Colonic mucosa (tissue), 4 donors: Measurements from ENCODE around the gene ZDHHC11B. TPM values are rescaled to one million over a fixed set of nuclear protein-coding genes. Genes with fewer than 3 reads are reported as not detected.
"Not testable (repeated sequence)": the region's sequence is repeated elsewhere in the genome, so short reads cannot be mapped to it uniquely, and the experiment has no call there.

Experiments
- DNase-seq: peaks from one replicate; pipeline ENCODE4 v3.0.0-alpha.2; 2020
- H3K27ac ChIP-seq: fragments of 200-600 bp; one replicate; pipeline ENCODE4 v1.8.0; 2021
- H3K27me3 ChIP-seq: fragments of 200-600 bp; one replicate; pipeline ENCODE4 v1.8.0; 2021
- H3K36me3 ChIP-seq: fragments of 200-600 bp; one replicate; pipeline ENCODE4 v1.8.0; 2021
- H3K4me1 ChIP-seq: fragments of 200-600 bp; one replicate; pipeline ENCODE4 v1.8.0; 2021; ENCODE audit warnings: mild to moderate bottlenecking
- H3K4me3 ChIP-seq: fragments of 200-600 bp; one replicate; pipeline ENCODE4 v1.8.0; 2021
- H3K9ac ChIP-seq, 2 donors: one replicate each; pipeline ENCODE4 v1.7.0; 2013; ENCODE audit warnings: control low read depth in 2 of 2, low read depth in 2 of 2, low read length in 2 of 2
- H3K9me3 ChIP-seq: fragments of 200-600 bp; one replicate; pipeline ENCODE4 v1.8.0; 2021
- intact Hi-C: fragments of 100-400 bp; cut with DNase I; formaldehyde crosslinking; loops from one replicate; pipeline ENCODE4 v1.14.1; 2022
- total RNA-seq, 2 donors: library from RNA; stranded (reverse); fragmentation: NEBNext Ultra II Directional in 1 of 2; extraction: Animal tissue kit (Norgen Biotek cat#: 25700) in 1 of 2; gene quantifications; one replicate each; pipeline ENCODE4 v1.2.1, GENCODE V29; 2021
- TF ChIP-seq, protein P1 (sequence below): fragments of 200-600 bp; IDR thresholded peaks from one replicate; pipeline ENCODE4 v1.8.0; 2022; ENCODE audit warnings: antibody characterized with exemption, mild to moderate bottlenecking
- donor health status: healthy.
- donor health status: DM: no; HTN: no; CAD: no.
- donor health status: DM: no; HTN: no; CAD: no.

The ZDHHC11B gene
- total RNA-seq, 2 donors from 2014 or later, result 1.4 to 2.4 TPM

DNA sequence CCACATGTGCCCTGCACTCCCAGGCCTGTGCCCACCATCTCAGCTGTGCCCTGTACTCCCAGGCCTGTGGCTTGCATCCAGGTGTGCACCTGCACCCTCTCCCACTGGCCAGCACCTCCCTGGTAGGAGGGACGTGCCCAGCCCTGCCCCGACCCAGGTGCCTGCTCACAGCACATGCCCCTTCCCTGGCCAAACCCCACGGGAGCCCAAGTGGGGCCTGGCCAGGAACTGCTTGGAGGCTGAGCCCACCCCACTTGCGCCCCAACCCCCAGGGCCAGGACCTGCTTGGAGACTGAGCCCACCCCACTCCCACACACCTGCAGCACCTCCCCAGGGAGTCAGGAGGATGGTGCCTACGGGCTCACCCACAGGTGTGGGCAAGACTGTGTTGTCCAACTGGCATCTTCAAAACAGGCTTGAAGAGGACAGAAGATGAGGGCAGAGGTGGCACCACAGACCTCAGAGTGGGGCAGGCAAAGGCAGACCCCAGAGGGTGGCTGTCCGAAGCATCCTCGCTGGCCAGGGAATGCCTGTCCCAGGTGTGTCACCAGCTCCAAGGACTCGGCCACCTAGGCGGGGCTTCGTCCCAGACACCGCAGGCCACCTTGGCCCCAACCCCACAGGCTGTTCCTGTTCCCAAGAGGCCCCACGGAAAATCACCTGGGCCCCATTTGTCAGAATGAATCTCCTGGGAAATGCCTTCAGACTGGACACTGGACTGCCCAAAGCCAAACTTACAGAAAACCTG lies 10.8 kb downstream of the ZDHHC11B start:
- Histone ChIP-seq H3K9ac (no peak overlapping the region), H3K36me3 (no peaks in the 10 kb centered on the region)

DNA sequence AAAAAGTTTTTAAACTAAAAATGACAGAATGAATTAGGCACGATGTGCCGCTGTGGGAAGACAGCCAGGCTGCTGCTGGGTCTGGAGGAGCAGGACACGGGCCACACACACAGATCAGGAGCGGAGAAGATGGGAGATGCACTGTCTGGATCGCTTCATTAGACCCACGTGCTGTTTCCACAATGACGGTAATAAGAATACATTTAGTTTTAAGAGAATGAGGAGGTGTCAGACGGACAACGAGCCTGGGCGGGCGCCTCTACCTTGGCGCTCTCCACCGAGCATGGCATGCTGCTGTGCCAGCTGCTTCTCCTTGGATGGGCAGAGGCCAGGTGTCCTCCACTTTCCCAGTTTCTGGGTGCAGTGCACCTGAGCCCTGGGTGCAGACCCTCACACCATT lies 11.6 kb downstream of the ZDHHC11B start:
- intact Hi-C loops, result not testable (repeated sequence)

More for the DNA sequence above, 10.8 kb downstream of the ZDHHC11B start:
- Histone ChIP-seq H3K4me3 (no peak overlapping the region), H3K27ac (no peak overlapping the region), H3K4me1 (no peaks in the 10 kb centered on the region), H3K27me3 (no peaks in the 10 kb centered on the region), H3K9me3 (no peaks in the 10 kb centered on the region)
- DNase-seq, result no peak
- TF ChIP-seq, protein P1, sequence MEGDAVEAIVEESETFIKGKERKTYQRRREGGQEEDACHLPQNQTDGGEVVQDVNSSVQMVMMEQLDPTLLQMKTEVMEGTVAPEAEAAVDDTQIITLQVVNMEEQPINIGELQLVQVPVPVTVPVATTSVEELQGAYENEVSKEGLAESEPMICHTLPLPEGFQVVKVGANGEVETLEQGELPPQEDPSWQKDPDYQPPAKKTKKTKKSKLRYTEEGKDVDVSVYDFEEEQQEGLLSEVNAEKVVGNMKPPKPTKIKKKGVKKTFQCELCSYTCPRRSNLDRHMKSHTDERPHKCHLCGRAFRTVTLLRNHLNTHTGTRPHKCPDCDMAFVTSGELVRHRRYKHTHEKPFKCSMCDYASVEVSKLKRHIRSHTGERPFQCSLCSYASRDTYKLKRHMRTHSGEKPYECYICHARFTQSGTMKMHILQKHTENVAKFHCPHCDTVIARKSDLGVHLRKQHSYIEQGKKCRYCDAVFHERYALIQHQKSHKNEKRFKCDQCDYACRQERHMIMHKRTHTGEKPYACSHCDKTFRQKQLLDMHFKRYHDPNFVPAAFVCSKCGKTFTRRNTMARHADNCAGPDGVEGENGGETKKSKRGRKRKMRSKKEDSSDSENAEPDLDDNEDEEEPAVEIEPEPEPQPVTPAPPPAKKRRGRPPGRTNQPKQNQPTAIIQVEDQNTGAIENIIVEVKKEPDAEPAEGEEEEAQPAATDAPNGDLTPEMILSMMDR, result no peak
- intact Hi-C loops, result no loop called here

DNA sequence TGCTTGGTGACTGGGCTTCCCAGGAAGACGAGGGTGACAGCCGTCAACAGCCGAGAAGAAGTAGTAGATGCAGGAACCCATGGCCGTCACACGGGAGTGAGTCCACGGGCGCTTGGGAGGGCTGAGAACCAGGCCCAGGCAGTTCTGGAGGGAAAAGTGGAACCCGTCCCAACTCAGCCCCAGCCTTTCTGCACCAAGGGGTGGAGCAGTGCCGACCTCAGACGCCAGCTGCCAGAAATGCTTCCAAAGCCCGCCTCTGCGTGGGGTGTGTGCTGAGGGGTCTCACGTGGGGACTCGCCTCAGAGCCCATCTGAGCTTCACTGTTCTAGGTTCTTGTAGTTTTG lies 12.0 kb downstream of the ZDHHC11B start:
- intact Hi-C loops, H3K27ac ChIP-seq, DNase-seq: not testable (repeated sequence)

More for the DNA sequence above, 11.6 kb downstream of the ZDHHC11B start:
- DNase-seq, H3K27me3 ChIP-seq, H3K4me3 ChIP-seq, H3K4me1 ChIP-seq, H3K9ac ChIP-seq, H3K9me3 ChIP-seq, H3K27ac ChIP-seq, H3K36me3 ChIP-seq: not testable (repeated sequence)

DNA sequence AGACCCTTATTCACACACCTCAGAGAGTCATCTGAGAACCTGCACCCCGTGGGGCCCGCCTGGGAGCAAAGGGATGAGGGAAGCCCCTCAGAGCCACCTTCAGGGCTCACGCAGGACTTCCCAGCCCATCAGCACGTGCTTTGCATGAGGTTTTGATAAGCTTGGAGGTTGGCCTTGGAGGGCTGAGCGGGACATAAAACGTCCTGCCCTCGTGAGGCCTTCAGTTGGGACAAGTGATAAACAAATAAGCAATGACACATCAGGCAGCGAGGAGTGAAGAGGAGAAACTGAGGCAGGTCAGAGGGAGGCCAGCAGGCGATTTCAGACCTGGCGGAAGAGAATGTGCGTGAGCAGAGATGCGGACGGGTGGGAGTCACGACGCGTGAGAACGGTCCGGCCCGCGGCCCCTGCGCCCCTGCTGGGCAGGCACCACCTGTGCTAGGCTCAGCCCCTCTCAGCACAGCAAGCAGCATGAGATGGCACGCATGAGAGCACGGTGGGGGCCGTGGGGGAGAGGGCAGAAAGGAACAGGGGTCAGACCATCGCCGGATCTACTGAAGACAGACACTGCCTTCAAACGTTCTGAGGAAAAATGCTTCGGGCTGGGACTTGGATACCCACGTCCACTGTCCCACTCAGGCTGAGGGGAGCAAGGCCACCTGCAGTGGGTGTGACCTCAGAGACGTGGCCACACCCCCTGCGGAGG lies 12.5 kb downstream of the ZDHHC11B start:
- H3K27ac ChIP-seq, H3K4me1 ChIP-seq, intact Hi-C loops, H3K4me3 ChIP-seq, H3K9me3 ChIP-seq, H3K9ac ChIP-seq, H3K36me3 ChIP-seq, DNase-seq, H3K27me3 ChIP-seq: not testable (repeated sequence)

More for the DNA sequence above, 12.0 kb downstream of the ZDHHC11B start:
- H3K9me3 ChIP-seq, H3K4me1 ChIP-seq, H3K4me3 ChIP-seq, H3K9ac ChIP-seq, H3K36me3 ChIP-seq, H3K27me3 ChIP-seq: not testable (repeated sequence)

DNA sequence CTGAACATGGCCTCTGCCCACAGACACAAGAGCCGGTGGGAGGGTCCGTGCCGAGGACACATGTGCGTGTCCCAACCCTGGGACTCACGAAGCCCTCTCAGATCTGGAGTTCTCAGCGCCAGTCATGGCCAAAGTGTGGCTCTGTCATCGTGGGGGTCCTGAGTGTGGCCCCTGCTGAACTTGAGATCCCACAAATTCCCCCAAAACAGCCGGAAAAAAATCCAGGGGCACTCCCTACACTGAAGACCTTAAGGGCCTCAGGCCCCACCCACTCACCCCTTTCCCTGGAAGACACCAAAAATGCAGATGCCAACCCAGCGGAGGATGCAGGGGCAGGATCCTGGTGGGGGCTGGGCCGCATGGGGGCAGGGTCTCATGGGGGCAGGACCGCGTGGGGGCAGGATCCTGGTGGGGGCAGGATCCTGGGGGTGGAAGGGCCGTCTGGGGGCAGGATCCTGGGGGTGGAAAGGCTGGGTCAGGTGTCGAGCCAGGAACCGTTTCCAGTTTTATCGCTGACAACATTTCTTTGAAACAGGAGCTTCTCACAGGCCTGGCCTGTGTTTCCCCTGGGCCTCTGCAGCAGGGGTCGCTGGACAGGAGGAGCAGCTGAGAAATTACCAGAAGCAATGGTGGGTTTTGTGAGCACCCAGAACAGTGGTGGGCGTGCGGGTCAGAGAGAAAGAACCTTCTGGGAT lies 13.3 kb downstream of the ZDHHC11B start:
- H3K4me3 ChIP-seq, H3K27me3 ChIP-seq, H3K9ac ChIP-seq, H3K36me3 ChIP-seq, intact Hi-C loops, H3K4me1 ChIP-seq, H3K9me3 ChIP-seq, DNase-seq, H3K27ac ChIP-seq: not testable (repeated sequence)

DNA sequence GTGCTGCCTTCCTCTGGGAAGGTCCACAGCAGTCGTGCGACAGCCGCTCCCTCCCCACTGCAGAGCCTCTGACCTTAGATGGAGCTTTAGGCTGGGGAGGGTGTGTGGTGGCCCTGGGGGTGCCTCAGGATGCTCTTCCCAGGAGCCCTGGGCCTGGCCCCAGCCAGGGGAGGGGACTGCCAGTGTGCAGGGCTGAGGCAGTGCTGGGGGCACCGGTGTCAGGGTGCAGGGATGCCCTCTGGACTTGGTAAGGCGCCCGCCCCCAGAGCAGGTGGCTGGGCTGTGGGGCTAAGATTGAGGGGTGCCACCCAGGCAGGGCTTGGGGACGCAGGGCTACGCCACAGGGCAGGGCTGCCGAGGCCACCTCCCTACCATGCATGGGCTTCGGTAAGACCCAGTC lies 13.9 kb downstream of the ZDHHC11B start:
- H3K9me3 ChIP-seq, H3K27me3 ChIP-seq, H3K27ac ChIP-seq, H3K36me3 ChIP-seq, H3K4me1 ChIP-seq, H3K4me3 ChIP-seq, DNase-seq, H3K9ac ChIP-seq, intact Hi-C loops: not testable (repeated sequence)

DNA sequence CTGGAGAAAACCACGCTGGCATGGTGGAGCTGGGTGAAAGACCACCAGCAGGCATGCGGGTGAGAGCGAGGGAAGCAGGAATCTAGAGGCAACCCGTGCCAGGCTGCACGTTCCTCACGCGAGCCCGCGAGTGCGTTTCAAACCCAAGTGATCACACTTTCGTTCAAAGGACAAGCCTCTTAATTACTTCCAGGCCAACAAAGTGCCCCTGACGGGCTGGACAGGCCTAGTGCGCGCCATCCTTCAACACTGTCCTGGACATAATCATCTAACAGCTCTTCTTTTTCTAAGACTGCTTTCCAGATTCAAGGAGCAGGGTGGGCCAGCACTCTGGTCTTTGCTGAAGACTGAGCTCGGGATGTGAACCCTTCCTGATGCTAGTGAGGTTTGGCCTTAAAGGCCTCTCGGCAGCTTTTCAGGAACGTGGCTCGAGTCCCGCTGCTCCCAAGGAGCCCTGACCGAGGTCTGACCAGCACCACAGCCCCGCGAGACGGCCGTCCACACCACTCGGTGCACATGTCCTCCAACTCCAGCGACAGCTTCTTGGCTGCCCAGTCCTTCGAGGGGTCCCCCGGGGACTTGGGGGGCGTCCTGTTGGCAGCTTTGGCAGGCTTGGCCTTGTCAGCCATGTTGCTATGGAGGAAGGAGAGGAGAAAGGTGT lies 14.9 kb downstream of the ZDHHC11B start:
- H3K4me1 ChIP-seq, H3K9me3 ChIP-seq, H3K27ac ChIP-seq, H3K27me3 ChIP-seq, H3K36me3 ChIP-seq, intact Hi-C loops, H3K9ac ChIP-seq, H3K4me3 ChIP-seq: not testable (repeated sequence)
- peak; percentile 16 for DNase-seq

DNA sequence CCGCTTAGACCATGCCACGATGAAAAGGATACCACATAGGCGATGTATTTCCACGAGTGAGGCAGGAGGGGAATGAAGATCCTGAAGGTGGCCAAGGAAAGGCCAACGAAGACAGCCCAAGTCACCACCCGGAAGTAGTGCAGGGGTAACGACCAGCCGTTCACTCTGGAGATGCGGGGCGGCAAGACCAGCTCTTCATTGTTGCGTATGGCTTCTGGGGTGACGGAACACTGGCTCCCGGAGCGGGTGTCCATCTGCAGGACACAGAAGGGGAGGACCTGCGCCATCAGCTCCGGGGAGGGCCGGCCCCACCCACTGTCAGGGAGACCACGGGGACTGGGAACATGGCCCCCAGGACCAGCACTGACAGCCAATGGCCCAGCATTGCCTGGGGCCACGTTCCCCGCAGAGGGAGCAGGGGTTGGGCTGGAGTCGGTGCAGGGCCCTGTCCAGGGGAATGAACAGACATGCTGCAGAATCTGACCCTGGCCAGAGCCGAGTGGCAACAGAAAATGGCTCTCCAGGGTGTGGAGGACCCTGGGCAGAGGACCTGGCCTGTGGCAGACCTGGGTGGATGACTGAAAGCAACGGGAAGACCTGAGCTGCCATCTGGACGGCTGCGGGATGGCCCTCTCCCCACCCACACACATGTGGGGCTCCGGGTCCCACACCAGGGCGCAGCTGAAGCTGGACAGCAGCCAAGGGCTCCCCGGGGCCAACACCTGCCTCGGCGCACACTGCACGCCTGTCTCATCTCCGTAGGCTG lies 17.7 kb downstream of the ZDHHC11B start:
- no peaks in the 10 kb centered on the region for H3K4me1 ChIP-seq
- H3K9ac ChIP-seq, result no peak overlapping the region
- H3K36me3 ChIP-seq, result no peaks in the 10 kb centered on the region
- H3K27ac ChIP-seq, result no peak overlapping the region
- no peak overlapping the region for H3K4me3 ChIP-seq
- TF ChIP-seq, protein P1, result no peak
- DNase-seq, result no peak
- no peaks in the 10 kb centered on the region for H3K27me3 ChIP-seq
- H3K9me3 ChIP-seq, result no peaks in the 10 kb centered on the region
- intact Hi-C loops, result no loop called here
